Activated T-helper 2 cell treated with anti-CD3 and anti-CD28 coated beads, Interferon-gamma antibody, Interleukin-2, Interleukin-4, amounts not matched to agents 10 μg/mL and 5 μg/mL and 100 μg/mL, durations not matched to agents 14 hours and 24 hours and 36 hours (primary cell): ENCODE data around the gene MATN1. TPM values are rescaled to one million over a fixed set of nuclear protein-coding genes. Genes with fewer than 3 reads are reported as not detected.

Experiments used
- DNase-seq: peaks from one replicate; pipeline ENCODE4 v3.0.0; 2021; ENCODE audit warnings: low spot score
- H3K27ac Mint-ChIP-seq: one replicate; pipeline ENCODE4 v1.8.0; 2021; ENCODE audit warnings: mixed read lengths
- H3K27me3 Mint-ChIP-seq: one replicate; pipeline ENCODE4 v1.8.0; 2021; ENCODE audit warnings: low read depth, mixed read lengths
- H3K36me3 Mint-ChIP-seq: one replicate; pipeline ENCODE4 v1.8.0; 2021; ENCODE audit warnings: low read depth, mixed read lengths
- H3K4me1 Mint-ChIP-seq: one replicate; pipeline ENCODE4 v1.8.0; 2021; ENCODE audit warnings: low read depth, mixed read lengths
- H3K4me3 Mint-ChIP-seq: one replicate; pipeline ENCODE4 v1.8.0; 2021; ENCODE audit warnings: low read depth, mild to moderate bottlenecking, moderate library complexity, mixed read lengths
- H3K9me3 Mint-ChIP-seq: one replicate; pipeline ENCODE4 v1.8.0; 2021; ENCODE audit warnings: mixed read lengths
- intact Hi-C: fragments of 100-400 bp; cut with micrococcal nuclease; formaldehyde crosslinking; loops from one replicate; pipeline ENCODE4 v1.15.1; 2023
- total RNA-seq: library from RNA; stranded (reverse); gene quantifications from 2 replicates; pipeline ENCODE4 v1.2.3, GENCODE V29; 2022

MATN1 gene
- total RNA-seq, 1 donor from 2014 or later: 0.21 TPM

- no peak for DNase-seq
- Mint-ChIP-seq H3K27ac (no peak overlapping the region), H3K9me3 (no peaks in the 10 kb centered on the region), H3K27me3 (no peaks in the 10 kb centered on the region), H3K4me1 (no peaks in the 10 kb centered on the region), H3K36me3 (no peaks in the 10 kb centered on the region), H3K4me3 (no peak overlapping the region)
- intact Hi-C loops: no loop called here
Measured at GRCh38 chr1:30665216-30666010, 58.0 kb downstream of the MATN1 start.

GRCh38 chr1:30664103-30664755 is 59.2 kb downstream of the MATN1 start:
- Mint-ChIP-seq H3K4me1 (no peaks in the 10 kb centered on the region), H3K27ac (no peak overlapping the region), H3K36me3 (no peaks in the 10 kb centered on the region), H3K27me3 (no peaks in the 10 kb centered on the region), H3K9me3 (no peaks in the 10 kb centered on the region), H3K4me3 (no peak overlapping the region)
- intact Hi-C loops: no loop called here
- DNase-seq: no peak

DNA sequence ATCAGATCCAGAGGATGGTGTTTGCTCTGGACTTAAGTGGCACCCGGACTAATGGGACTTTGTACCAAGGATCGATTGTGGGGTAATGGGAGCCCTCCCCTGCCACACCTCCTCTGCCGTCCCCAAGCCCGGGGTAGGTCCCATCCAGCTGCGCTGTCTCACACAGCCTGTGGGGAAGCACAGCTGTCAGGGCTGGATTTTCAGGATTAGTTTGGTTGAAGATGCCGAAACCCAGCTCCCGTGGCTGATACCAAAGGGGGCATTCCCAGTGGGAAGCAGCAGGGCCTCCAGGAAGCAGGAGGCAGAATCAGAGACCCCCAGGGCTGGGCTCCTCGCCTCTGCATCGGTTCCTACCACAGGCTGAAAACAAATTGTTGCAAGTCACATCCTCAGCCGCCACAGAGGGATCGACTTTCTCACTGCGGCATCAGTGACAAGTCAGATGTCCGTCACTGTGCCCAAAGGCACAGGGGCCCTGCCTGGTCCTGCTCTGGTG is 59.7 kb downstream of the MATN1 start:
- Mint-ChIP-seq H3K4me1 (no peaks in the 10 kb centered on the region), H3K27me3 (no peaks in the 10 kb centered on the region), H3K36me3 (no peaks in the 10 kb centered on the region), H3K9me3 (no peaks in the 10 kb centered on the region), H3K4me3 (no peak overlapping the region), H3K27ac (no peak overlapping the region)
- intact Hi-C loops: no loop called here
- no peak for DNase-seq

DNA sequence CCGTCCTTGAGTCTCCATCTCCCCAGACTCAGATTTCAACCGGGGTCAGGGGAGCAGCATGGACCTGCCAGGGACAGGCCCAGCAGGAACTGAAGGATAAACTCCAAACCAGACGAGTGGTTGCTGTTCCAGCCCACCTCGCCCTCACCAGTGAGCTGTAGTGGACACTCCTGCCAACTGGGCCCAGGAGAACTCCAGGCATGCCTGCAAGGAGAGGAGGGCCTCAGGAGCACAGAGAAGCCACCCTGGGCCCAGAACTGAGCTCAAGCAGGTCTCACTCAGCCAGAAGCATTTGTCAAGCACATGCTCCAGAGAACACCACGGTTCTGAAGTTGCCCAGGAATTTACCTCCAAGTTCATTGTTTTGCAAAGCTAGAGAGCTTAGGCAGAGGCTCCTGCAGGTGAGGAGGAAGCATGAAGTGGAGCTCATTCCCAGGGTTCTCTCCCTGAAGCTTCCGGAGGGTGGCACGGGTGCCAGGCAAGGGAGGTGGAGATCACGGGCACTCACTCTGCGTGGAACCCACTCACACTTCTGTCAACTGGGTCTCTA is 61.0 kb downstream of the MATN1 start:
- no peak overlapping the region for H3K4me3 Mint-ChIP-seq
- no peaks in the 10 kb centered on the region for H3K27me3 Mint-ChIP-seq
- no peak overlapping the region for H3K27ac Mint-ChIP-seq
- DNase-seq: no peak
- intact Hi-C loops: no loop called here
- no peaks in the 10 kb centered on the region for H3K9me3 Mint-ChIP-seq
- H3K36me3 Mint-ChIP-seq: no peaks in the 10 kb centered on the region
- no peaks in the 10 kb centered on the region for H3K4me1 Mint-ChIP-seq

DNA sequence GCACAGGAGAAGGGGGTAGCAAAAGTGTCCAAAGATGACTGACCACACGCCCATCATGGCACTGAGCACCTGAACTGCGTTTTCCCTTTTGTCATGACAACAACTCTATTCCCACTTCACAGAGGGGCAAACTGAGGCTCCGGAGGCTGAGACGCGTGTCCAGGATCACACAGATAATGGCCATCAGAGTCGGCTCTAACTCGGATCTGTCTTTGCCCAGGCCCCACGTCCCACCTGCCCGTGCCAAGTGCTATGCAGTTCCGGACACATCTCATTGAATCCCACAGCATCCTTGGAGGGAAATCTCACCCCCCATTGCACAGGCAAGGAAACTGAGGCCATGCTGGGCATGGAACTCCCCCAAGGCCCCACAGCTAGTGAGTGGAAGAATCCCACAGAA is 62.1 kb downstream of the MATN1 start:
- no peak for DNase-seq
- H3K27ac Mint-ChIP-seq: no peak overlapping the region
- no peaks in the 10 kb centered on the region for H3K36me3 Mint-ChIP-seq
- no peaks in the 10 kb centered on the region for H3K27me3 Mint-ChIP-seq
- H3K9me3 Mint-ChIP-seq: no peaks in the 10 kb centered on the region
- no peak overlapping the region for H3K4me3 Mint-ChIP-seq
- H3K4me1 Mint-ChIP-seq: no peaks in the 10 kb centered on the region
- intact Hi-C loops: no loop called here

Other genes starting within 250 kb of the MATN1 start
- gene LAPTM5, start 34.2 kb upstream of the MATN1 start, total RNA-seq: 184 and 189 TPM in 2 replicates
- 0.46 and 0.92 TPM in 2 replicates for gene SDC3, start 185.2 kb upstream of the MATN1 start, total RNA-seq